ENCODE results near the gene SMIM24. TPM values are rescaled to one million over a fixed set of nuclear protein-coding genes. Genes with fewer than 3 reads are reported as not detected.
"Not testable (repeated sequence)": the region's sequence is repeated elsewhere in the genome, so short reads cannot be mapped to it uniquely, and the experiment has no call there.

The SMIM24 gene
- total RNA-seq, 1 experiment from 2014 or later, result not detected

DNA sequence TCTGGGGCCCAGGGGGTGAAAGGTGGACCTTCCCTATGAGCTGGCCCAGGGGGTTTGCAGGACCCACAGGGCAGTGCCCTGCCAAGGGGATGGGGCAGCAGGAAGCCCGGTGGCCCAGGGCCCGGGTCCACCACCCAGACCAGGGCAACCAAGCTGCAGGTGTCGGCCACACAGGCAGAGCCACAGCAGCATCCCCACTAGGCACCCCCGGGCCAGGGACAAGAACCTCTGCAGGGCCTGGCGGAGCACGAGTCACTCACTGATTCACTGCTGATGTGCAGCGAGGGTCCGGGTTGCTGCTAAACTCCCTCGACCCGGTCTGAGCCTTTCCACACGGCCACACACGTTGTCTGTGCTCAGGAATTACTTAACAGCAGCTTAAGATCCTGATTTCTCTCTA lies 34.6 kb upstream of the SMIM24 start:
- no peak for DNase-seq (ENCODE audit: low read depth)

- no peak for DNase-seq (ENCODE audit: low read depth)
Measured at GRCh38 chr19:3513229-3514140, 33.2 kb upstream of the SMIM24 start.

- no peak for DNase-seq (ENCODE audit: low read depth)
Measured at GRCh38 chr19:3512562-3513228, 32.4 kb upstream of the SMIM24 start.

GRCh38 chr19:3511506-3512251 lies 31.4 kb upstream of the SMIM24 start:
- no peak for DNase-seq (ENCODE audit: low read depth)

DNA sequence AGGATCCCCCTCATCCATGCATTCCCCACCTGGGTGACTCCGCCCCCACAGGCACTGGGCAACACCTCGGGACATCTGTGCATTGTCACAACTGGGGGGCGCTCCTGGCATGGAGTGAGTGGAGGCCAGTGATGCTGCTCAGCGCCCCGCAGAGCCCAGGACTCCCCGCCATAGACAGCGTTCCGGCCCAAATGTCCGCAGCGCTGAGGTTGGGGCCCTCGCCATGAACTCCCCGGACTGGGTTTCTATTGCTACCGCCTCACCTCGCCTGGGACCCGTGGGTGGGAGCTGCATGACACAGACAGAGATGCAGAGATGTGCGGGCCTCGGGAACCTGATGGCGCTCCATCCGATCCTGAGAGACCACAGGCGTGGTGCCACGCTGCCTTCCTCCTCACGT lies 30.4 kb upstream of the SMIM24 start:
- no peak for DNase-seq (ENCODE audit: low read depth)

DNA sequence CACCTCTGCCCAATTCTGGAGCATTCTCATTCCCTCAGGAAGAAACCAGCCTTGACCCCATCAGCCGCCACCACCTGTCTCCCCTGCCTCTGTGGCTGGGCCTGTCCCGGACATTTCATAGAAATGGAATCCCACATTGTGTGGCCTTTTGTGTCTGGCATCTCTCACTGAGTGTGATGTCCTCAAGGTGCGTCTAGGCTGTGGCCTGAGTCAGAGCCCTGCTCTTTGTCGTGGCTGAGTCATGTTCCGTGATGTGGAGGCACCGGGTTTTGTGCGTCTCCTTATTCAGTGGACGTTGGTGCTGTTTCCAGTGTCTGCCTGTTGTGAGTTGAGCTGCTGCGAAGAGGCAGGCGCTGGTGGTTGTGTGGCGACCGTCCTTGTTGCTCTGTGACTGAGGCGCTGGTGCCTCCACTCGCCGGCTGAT lies 29.3 kb upstream of the SMIM24 start:
- peak; percentile 92 for DNase-seq (ENCODE audit: low read depth)

- peak; percentile 49 for DNase-seq (ENCODE audit: low read depth)
Measured at GRCh38 chr19:3508771-3509535, 28.6 kb upstream of the SMIM24 start.

GRCh38 chr19:3508121-3508661 lies 27.9 kb upstream of the SMIM24 start:
- DNase-seq (ENCODE audit: low read depth), result not testable (repeated sequence)

DNA sequence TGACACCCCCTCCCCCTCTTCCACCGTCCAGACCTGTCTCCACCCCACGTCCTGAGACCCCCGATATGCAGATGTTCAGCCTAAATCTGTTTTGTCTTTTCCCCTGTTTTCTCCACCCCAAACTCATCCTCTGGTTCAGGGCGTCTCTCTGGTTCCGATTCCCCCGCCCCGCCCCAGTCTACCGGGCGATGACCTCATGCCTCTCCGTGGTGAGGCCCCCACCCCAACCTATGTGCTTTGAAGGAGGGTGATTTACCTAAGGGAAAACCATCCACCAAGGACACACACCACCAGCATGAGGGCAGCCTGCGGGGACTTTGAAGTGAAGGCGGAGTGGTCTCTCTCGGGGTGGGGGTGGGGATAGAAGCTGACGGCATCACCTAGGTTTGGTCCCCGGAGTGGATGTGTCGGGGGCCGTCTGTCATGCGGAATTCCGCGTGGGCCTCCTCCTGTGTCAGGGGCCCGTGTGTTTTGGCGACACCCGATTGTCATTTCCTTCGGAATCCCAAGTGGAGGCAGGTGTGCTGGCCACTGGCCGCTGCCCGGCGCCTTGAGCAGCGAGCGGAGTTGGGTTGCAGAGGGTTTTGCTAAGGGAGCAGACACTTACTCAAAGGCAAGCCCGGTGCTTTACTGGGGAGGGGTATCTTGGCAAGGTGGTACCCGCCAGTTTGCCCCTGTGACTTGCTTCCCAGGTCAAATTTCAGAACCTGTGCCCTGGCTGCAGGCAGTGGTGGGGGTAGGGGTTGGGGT lies 27.2 kb upstream of the SMIM24 start:
- no peak for DNase-seq (ENCODE audit: low read depth)

- DNase-seq (ENCODE audit: low read depth), result no peak
Measured at GRCh38 chr19:3506384-3507340, 26.3 kb upstream of the SMIM24 start.

- peak; percentile 98 for DNase-seq (ENCODE audit: low read depth)
Measured at GRCh38 chr19:3505598-3506383, 25.5 kb upstream of the SMIM24 start, which contains the start of gene FZR1. Gene FZR1 (plus strand): TSS chr19:3506311. CDS start chr19:3522990, 16,679 bp downstream.

DNA sequence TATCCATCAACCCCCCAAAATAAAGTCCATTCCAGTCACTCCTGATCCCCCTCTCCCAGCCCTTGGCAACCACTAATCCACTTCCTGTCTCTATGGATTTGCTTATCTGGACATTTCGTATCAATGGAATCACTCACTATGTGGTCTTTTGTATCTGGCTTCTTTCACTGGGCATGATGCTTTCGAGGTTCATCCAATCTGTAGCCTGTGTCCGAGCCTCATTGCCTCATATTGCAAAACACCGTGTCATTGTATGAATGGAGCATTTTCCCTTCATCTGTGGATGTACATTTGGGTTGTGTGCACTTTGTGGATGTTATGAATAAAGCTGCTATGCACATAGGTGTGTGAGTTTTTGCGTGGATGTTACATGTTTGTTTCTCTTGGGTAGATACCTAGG lies 24.4 kb upstream of the SMIM24 start:
- DNase-seq (ENCODE audit: low read depth), result no peak

GRCh38 chr19:3503036-3503572 lies 22.8 kb upstream of the SMIM24 start:
- peak; percentile 82 for DNase-seq (ENCODE audit: low read depth)

GRCh38 chr19:3501780-3502179 lies 21.5 kb upstream of the SMIM24 start:
- no peak for DNase-seq (ENCODE audit: low read depth)

DNA sequence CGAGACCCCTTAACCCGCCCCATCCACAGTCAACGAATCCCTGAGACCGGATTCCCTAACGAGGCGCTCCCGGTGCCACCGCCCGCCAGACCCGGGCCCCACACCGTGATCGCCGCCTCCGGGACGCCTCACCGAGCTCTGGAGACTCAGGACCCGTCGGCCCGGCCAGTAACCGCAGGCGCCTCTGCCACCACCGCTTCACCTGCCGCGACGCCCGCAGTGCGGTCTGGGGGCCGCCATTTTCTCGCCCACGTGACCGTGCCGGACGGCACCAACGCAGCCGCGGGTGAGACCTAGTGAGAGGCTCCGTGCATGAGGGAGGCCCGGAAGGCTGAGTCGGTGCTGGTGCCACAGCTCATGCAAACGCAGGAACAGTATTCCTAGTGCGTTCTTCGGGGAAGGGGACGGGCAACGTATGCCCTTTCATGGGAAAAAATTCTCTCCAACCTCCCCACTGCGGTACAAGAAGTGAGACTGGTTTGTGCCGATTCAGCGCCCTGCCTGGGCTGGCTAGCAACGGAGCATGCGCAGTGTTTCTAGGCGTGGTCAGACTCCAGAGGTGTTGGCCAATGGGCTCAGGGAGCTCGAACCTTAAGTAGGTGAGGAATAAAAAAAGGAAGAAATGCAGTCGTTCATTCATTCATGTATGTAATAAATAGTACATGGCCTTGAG lies 20.2 kb upstream of the SMIM24 start, which contains the start of gene DOHH:
Gene DOHH (minus strand): TSS at position 246 of the 673 bp plus-strand sequence. CDS start 3,860 bp downstream, outside the sequence.
- peak; percentile 95 for DNase-seq (ENCODE audit: low read depth)

DNA sequence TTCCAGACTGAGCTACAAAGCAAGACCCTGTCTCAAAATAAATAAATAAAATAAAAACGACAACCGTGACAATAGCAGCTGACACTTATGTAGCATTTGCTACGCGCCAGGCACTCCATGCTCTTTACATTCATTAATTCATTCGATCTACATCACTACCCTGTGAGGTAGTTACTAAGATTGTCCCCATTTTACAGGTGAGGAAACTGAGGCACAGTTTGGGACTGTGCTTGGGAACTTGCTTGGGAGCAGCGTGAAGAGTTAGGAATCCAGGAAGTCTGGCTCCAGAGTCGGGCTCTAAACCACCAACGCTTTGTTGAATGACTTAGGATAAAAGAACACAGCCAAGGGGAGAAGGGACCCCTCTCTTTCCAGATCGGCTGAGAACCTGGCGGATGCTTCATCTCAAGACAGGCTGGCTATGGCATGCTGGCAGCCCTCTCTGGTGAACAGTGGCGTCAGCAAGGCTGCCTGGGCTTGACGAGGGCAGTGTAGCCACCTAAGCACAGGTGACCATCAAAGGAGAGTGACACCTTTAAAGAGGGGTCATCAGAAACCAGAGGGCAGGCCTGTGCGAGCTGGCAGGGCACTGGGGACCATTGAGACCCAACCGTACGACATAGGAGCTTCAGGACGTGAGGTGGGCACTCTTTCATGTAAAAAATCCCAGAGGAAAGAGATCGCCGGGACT lies 19.6 kb upstream of the SMIM24 start:
- DNase-seq (ENCODE audit: low read depth), result no peak
